AG10803 (cell line): Measurements from ENCODE around the gene IL12B.
A peak's percentile ranks its signal among the peaks of the same experiment; 100 is the strongest.

Experiments
- DNase-seq: peaks from one replicate; pipeline ENCODE4 v3.0.0; 2010; ENCODE audit warnings: low read depth
- H3K4me3 ChIP-seq: 2 replicates; pipeline ENCODE4 v1.5.1; 2011; ENCODE audit warnings: mild to moderate bottlenecking, low read length, control low read depth
- CTCF ChIP-seq: conservative IDR thresholded peaks from 2 replicates; pipeline ENCODE4 v1.5.1; 2011; ENCODE audit warnings: mild to moderate bottlenecking, low read length, control low read depth, inconsistent platforms

IL12B gene

DNA sequence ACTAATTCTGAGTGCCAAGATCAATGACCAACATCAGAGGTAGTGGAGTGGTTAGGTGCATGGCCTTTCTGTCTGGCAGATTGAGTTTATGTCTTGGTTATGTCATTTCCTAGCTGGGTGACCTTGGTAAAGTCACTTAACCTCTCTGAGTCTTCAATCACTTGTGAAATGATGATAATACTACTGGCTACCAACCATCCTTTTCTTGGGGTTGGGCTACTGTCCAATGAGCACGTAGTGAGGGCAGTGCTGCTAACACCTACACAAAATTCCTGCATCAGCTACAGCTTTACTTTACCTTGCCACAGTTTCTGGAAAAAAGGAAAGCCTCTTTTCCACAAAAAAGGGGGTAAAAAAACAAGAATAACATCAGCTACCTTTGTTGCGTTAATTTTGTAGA, 12.4 kb downstream of the IL12B start:
- no peak overlapping the region for H3K4me3 ChIP-seq
- DNase-seq, result no peak
- no peak for TF ChIP-seq CTCF

DNA sequence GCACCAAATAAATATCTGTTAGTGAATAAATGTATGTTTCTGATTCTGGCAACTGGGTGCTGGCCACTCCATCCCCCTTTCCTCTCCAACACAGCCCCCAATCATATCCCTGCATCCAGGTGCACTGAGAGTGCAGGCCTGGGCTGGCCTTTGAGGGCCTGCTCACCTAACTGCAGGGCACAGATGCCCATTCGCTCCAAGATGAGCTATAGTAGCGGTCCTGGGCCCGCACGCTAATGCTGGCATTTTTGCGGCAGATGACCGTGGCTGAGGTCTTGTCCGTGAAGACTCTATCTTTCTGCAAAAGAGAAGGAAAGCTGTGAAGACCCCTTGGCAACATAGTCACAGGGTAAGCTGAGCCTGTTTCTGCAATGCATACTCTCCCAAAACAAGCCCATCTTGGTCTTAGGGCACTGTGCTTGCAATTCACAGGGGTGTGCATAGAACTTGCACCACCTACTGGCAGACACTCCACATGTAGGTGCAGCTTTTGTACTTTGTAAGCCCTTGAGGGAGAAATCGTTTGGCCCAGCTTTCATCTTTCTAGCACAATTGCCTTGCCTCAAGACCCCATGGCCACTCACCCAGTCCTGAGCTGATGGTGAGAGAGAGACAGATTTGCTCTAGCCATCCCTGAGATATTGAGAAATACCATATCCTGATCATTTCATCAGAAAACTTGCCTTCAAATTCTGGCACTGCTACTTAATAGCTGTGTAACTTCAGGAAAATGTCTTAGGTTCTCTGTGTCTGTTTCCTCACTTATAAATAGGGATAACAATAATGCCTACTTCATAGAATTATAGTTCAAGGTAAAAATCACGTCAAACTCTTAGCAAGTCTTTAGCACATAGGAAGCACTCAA, 13.5 kb downstream of the IL12B start:
- TF ChIP-seq CTCF, result peak; percentile 72
- DNase-seq, result peak; percentile 53
- H3K4me3 ChIP-seq, result no peak overlapping the region

GRCh38 chr5:159313197-159313596, 17.1 kb downstream of the IL12B start:
- no peak overlapping the region for H3K4me3 ChIP-seq
- no peak for DNase-seq
- no peak for TF ChIP-seq CTCF

- no peak overlapping the region for H3K4me3 ChIP-seq
- no peak for DNase-seq
- TF ChIP-seq CTCF, result no peak
Observed at GRCh38 chr5:159311063-159311462, 19.2 kb downstream of the IL12B start.

GRCh38 chr5:159310511-159310910, 19.8 kb downstream of the IL12B start:
- DNase-seq, result no peak
- H3K4me3 ChIP-seq, result no peak overlapping the region
- no peak for TF ChIP-seq CTCF

- no peak for DNase-seq
- H3K4me3 ChIP-seq, result no peak overlapping the region
Observed at GRCh38 chr5:159309689-159310433, 20.4 kb downstream of the IL12B start.

More at GRCh38 chr5:159309689-159310433, 20.4 kb downstream of the IL12B start:
- TF ChIP-seq CTCF, result no peak
